ENCODE results near the gene GABRQ.

The GABRQ gene

GRCh38 chrX:152637649-152638442, at the start of gene GABRQ:
GABRQ (plus strand) TSS chrX:152637895; CDS start chrX:152638203, 308 bp downstream.
- DNase-seq = peak in 1 of 2 donors; percentile 1

DNA sequence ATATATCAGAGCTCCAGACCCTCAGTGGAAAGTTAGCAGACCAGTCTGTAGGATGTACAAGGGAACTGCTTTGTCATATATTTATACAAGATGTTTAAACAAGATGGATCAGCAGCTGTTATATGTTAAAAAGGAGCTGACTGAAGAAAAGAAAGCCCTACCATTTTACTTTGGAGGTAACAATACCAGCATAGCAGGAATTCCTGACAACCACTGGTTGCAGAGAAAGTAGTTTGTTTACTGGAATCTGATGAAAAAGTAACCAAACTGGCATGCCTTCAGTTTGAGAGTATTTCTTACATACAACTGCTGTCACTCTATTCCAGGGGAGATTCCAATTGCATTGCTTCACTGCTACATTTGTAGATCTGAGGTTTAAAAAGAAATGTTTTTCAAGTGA, 49.5 kb upstream of the GABRQ start:
- DNase-seq = no peak

DNA sequence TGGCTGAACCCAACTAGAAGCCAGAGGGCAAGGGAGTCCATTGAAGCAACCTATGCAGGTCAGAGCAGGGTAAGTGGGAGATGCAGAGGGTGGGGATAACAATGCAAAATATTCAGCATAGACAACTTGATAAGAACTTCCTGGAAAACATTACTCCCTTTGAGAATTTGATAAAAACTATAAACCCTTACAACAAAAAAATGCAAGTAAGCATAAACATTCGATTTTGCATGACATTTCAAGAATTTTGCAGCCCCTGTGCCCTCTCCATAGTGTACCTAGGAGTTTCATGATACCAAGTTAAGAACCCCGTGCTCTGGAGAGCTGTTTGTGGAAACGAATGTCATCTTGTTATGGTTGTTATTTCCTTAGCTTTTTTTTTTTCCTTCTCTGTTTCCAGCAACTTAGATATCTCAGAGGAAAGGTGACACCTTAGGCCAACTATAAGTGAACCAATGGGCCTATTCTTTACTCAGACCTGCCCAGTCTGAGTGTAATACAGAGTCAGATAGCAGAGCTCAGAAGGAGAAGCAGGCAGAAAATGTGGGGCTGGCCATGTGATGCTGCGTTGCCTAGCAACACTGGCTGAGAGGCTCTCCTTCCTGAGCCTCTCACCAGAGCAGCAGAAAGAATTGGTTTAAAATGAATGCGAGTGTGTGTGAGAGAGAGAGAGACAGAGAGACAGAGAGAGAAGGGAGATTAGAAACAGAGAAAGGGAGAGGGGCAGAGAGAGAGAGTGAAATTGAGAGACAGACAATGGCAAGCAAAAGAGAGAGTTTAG, 36.7 kb upstream of the GABRQ start:
- DNase-seq = peak; percentile 11 to 19

- no peak for DNase-seq
Observed at GRCh38 chrX:152601848-152602616, 35.7 kb upstream of the GABRQ start.

GRCh38 chrX:152614791-152615190, 22.9 kb upstream of the GABRQ start:
- DNase-seq = no peak

- no peak for DNase-seq
Observed at GRCh38 chrX:152619897-152620296, 17.8 kb upstream of the GABRQ start.

DNA sequence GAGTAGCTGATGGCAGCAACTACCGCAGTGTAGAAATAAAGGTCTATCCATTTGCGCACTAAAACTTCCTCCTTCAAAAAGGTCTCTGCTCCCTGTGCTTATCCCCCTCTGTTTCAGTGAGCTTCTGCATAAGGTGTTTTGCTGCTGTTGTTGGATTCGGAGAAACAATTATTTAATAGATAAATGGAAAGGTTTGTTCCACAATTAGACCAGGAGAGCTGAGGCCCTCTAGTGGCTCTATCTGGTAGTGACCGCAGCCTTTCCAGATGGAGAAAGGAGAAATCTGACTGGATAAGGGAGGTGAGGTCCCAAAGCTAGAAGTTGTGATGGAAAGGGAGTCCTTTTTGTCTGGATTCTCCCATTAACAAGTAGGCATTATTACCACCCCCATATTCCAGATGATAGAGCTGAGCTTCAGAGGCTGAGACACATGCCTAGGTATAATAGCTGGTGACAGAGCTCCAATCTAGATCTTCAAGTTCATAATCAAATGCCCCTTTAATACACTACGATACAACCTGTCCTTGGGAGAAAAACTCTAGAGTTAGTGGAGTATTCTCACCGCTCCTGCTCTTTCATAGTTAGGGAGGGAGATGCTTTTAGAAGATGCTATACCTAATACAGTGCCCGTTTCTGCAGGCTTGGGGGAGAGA, 5.1 kb upstream of the GABRQ start:
- peak; percentile 0 to 4 for DNase-seq

GRCh38 chrX:152635941-152636340, 1.8 kb upstream of the GABRQ start:
- DNase-seq = peak; percentile 5 to 42

GRCh38 chrX:152638443-152638904, 779 bp downstream of the GABRQ start:
- no peak for DNase-seq

DNA sequence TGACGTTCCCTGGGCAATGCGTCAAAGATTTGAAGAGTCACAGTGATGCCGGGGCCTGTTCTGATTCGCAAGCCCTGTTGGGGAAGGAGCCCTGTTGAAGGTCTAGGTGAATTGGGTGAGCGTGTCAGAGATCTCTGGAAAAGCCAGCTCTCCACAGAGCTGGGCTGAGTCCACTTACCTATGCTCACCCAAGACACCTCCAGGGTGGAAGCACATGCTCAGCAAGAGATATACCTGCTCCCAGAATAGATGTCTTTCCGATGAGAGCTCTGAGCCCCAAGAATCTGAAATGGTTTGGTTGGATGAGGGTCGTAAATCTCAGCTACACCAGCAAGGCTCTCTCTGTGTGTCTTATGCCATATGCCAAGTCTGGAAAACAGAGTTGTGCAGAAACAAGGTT, 1.7 kb downstream of the GABRQ start:
- no peak for DNase-seq

DNA sequence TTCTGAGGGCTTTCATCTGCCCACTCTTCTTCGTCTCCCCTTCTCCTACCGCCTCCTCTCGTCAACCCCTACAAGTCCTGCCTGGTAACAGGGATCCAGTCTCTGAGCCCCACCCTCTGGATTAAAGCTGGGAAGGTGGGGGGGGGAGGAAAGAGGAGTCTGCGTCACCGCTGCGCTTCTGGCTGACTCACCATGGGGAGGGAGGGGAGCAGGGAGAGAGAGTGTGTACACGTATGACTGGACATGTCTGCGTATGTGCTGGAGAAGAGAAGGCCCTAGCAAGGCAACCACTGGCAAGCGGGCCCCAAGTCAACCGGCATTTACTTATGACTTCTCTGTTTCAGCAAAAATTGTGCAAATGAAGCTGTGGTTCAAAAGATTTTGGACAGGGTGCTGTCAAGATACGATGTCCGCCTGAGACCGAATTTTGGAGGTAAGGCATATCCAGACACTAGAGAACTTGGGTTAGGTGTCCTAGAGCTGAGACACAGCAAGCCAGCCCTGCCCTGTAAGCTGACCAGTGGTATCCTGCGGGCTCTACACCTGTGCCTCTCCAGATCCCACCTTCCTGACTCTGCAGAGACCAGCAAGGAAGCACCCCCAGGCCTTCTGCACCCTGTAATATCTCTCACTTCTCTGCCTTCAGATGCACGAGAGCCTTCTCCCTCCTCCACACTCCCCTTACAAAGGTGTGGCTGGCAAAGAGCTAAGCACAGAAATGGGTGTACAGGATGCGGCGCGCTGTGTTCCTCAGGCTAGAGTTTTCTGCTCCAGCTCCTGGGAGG, 2.5 kb downstream of the GABRQ start:
- DNase-seq = no peak

GRCh38 chrX:152641256-152641875, 3.7 kb downstream of the GABRQ start:
- DNase-seq = no peak

GRCh38 chrX:152641996-152642395, 4.3 kb downstream of the GABRQ start:
- DNase-seq = peak; percentile 3 to 23

- DNase-seq = peak; percentile 13 to 34
Observed at GRCh38 chrX:152642931-152643564, 5.4 kb downstream of the GABRQ start.

DNA sequence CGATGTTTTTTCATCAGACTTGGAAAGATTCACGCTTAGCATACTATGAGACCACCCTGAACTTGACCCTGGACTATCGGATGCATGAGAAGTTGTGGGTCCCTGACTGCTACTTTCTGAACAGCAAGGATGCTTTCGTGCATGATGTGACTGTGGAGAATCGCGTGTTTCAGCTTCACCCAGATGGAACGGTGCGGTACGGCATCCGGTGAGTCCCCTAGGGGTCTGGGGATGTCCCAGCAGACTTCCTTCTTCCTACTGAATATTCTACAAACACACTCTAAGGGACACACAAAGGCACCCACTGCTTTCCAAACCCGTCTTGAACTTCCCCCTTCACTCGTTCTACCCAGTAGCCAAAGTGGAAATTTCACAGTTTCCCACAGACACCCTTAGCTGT, 9.3 kb downstream of the GABRQ start:
- DNase-seq = no peak

- no peak for DNase-seq
Observed at GRCh38 chrX:152647978-152648377, 10.3 kb downstream of the GABRQ start.

DNA sequence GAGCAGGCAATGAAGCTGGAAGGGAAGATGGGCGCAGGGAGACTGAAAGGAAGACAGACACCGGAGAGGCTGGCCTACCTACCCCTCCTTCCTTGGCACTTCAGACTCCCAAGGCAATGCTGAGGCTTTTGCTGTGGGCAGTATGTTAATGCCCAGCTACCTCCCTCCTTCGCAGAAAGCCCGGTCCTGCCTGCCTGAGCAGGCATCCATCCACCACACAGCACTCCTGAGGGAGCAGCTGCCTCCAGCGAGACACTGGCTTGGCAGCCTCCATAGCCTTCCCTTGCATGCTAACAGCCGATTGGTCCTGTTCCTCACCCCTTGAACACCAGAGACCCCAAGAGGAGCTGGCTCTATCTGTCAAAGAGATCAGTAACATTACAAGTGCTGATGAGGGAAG, 14.4 kb downstream of the GABRQ start:
- DNase-seq = no peak

- no peak for DNase-seq
Observed at GRCh38 chrX:152652467-152652866, 14.8 kb downstream of the GABRQ start.

DNA sequence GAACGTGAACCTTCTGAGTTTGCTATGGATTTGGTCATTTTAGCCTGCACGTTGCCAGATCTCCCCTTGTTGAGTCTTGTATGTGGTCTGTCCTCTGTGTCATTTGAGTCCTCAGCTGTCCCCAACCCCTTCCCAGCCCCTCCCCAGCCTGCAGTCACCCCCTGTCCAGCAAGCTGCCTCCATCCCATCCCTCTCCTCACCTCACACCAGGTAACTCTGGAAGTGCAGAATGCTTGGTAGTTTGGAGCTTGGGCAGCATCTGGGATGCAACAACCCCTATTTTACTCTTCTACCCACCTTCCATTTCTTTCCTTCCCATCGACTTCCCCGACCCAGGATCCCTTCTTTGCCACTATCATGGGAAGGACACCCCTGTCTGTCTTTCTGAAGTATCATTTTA, 18.4 kb downstream of the GABRQ start:
- no peak for DNase-seq

GRCh38 chrX:152656890-152657289, 19.2 kb downstream of the GABRQ start:
- DNase-seq = no peak

GRCh38 chrX:152658302-152658701, 20.6 kb downstream of the GABRQ start:
- no peak for DNase-seq

Measured in hippocampal formation (tissue), 2 donors.